Activated T-cell treated with anti-CD3 and anti-CD28 coated beads for 48 hours (primary cell): Measurements from ENCODE around the gene OXER1.

Source experiments
- DNase-seq: peaks from one replicate; pipeline ENCODE4 v3.0.0-alpha.2; 2020; ENCODE audit warnings: low read depth

OXER1 gene

DNA sequence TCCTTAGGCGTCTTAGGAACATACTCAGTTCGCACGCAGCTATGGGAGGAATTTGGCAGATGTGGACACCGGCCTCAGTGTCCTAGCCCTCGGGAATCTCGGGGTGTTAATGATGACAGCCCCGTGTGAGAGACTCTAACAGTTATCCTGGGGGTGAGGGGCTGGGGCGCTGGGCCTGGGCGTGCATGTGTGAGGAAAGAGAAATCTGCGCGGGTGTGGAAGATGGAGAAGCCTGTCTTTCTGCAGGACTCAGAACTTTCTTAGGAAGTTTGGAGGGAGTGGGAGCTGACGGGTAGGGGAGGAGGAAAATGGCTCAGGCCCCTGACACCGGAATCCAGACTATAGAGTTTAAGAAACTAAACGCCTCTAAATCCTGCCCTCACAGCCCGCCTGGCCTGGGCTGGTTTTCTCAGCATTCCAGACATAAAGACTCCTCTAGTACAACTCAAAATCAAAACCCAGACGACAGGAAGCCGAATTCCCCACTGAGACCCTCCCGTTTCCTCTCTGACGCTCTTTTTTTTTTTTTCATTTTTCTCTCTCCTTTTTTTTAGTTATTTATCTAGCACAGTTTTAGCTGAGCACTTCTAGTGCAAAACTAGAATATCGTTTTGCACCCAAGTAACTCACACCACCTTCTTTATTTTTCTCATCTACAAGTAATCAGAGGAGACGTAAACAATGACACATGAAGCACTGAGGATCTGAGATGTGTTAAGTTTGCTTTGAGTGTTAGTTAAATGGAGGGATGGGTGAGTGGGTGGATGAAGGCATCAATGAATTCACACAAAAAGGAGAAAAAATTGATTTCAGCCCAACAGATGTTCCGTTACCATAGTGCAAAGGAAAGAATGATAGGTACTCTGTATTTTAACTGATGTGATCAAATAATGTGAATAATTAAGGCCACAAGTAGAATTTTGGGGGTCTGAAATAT lies 29.7 kb upstream of the OXER1 start:
- no peak for DNase-seq

DNA sequence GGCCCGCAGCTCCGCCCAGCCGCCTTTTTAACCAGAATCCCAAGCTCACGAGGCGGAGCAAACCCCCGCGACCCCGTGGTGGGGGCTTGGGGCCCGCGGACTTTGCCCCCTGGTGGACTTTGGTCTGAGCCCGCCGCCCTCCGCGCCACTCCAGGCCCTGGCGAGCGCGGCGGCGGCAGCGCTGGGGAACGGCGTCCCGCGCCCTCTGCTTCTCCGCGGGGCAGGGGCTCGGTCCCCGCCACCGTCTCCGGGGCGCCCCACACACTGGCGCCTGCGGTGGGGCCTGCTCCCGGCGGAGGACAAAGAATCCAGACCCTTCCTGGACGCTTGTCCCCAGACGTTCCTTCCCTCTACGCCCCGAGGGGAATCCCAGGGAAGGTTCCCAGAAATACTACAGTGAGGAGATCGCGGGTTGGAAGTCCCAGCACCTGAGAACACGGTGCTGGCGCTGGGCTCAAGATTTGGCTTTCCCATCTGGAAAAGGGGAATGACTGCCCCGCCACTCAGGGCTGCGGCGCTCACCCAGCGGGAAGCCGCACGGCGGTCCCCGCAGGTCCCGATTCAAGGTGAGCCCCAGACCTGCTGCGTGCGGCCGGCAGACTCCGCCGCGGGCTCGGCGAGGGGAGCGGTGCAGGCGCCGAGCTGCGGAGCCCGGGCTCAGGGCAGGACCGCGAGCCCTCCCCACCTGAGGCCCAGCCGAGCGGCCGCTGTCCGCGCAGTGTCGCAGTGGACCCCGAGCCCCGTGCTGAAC lies 28.8 kb upstream of the OXER1 start, which contains the start of gene HAAO:
TSS of gene HAAO (minus strand) at position 1 of the 751 bp plus-strand sequence. CDS start 47 bp downstream, outside the sequence.
- DNase-seq, result no peak

DNA sequence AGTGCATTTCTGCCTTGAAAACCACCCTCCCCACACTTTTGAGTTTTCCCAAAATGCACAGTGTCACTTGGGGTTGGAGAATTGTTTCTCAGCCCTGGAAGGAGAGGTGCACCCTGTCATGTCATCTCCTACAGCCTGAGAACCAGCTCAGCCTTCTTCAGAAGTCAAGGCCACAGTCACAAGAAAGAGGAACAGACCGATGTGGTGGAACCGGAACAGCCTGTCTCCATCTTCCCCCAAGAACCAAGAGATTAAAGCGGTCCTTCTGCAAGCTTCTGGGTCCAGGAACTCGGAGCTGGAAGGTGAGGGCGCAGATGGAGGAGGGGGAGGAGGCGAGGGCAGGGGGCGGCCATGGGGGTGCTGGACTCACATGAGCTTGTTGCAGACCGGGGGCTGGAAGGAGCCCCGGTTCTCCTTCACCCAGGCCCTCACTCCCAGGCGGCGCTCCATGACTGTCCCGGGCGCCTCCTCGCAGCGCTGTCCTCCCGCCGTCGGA lies 28.2 kb upstream of the OXER1 start:
- no peak for DNase-seq

DNA sequence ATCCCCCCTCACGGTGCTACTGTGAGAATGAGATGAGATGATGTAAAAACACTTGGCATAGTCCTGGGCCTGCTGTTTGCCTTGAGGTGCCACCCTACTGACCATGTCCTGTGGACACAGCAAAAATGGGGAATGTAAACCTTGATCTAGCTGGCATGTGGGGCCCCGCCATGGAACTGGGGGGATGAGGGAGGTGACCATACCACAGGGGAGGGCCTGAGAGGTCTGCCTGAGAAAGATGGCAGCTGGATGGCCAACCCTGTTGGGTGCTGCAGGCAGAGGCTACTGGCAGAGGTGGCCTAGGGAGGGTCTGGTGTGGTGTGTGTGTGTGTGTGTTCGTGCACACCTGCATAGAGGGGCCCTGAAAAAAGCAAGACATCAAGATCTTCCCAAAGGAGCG lies 27.7 kb upstream of the OXER1 start:
- DNase-seq, result no peak

DNA sequence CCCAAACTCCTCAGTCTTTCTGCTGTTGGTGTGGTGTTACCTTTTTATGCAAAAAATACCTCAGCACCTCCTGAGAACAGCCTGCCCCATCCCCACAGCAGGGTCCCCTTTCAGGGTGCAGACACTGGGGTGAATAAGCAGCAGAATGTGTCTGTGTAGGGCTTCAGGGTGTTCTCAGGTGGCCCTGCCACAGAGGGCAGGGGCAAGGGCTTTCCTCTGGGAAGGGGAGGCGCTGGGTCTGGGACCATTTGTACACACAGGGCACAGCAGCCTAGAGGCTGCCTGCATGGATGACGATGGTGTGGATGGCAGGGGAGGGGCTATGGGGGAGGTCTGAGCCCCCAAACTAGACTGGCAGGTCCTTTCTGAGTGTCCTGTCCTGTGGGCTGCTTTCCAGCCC lies 25.8 kb upstream of the OXER1 start:
- no peak for DNase-seq

DNA sequence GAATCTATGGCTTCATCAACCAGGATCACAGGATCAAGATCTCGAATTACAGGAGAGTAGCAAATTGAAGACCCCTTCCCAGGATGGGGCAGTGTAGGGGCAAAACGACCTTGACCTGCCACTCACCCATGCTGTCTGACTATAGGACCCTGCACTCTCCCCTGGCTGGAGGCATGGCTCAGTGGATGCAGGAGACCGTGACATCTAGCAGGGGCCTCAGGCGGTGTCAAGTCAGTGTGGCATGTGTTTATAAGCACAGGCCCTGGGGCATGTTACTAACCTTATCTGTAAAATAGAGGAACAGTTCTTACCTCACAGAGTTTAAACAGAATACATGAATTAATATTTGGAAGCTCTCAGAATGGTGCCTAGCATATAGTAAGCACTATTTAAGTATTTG lies 24.9 kb upstream of the OXER1 start:
- DNase-seq, result no peak

DNA sequence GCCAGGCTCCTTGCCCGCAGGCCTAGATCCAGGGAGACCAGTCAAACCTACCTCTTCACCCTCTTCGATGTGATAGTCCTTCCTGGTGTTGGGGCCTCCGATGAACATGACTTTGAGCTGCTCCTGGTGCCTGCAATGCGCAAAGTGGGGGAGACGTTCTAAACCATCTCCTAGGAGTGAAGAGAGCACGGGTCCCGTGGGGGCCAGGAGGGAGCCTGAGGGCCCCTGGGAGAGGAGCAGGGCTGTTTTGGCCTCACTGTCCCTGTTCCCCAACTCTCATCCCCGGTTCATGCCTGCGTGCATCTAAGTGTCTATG lies 24.5 kb upstream of the OXER1 start:
- DNase-seq, result no peak

DNA sequence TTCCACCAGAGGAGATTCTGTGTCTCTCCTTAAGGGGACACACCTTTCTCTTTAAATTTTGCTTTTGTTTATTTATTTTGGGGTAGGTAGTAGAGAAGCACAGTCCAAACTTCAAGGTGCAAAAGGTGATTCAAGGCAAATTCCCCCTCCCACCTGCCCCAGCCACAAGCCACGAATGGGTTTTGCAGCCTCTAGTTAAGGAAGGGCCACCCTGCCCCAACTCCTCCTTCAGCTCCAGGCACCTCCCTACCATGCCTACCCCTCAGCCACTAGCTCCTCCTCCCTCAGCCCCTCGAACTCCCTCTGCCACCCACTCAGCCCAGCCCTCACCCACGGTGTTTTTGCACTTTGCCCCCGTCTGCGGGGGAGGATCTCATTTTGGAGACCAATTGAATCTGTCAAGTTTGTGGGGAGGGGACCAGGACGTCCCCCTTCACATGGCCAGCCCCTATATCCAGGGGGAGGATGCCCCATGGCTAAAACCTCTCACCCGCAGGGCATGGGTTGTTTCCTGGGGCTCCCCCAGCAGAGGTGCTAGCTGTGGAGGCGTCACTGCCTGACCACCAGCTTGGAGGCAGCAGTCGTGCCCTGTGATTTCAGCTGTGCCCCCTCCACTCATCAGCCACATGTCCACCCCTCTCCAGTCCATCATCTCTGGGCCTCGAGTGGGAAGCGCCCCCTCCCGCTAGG lies 24.0 kb upstream of the OXER1 start:
- DNase-seq, result no peak

DNA sequence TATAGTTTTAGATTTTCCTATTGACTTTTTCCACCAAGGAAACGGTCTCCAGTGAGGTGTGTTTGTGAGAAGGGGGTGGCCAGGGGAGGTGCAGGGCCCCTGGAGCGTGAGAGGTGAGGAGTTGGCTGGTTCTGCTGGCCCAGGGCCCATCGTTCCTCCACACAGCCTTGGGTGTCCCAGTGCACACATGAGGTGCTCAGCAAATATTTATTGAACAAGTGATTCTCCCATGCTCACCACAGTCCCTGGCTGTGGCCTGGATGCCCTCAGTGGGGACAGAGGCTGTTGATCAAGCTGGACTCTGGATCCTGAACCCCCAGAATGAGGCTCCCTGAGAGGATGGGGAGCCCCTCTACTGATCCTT lies 23.5 kb upstream of the OXER1 start:
- no peak for DNase-seq

DNA sequence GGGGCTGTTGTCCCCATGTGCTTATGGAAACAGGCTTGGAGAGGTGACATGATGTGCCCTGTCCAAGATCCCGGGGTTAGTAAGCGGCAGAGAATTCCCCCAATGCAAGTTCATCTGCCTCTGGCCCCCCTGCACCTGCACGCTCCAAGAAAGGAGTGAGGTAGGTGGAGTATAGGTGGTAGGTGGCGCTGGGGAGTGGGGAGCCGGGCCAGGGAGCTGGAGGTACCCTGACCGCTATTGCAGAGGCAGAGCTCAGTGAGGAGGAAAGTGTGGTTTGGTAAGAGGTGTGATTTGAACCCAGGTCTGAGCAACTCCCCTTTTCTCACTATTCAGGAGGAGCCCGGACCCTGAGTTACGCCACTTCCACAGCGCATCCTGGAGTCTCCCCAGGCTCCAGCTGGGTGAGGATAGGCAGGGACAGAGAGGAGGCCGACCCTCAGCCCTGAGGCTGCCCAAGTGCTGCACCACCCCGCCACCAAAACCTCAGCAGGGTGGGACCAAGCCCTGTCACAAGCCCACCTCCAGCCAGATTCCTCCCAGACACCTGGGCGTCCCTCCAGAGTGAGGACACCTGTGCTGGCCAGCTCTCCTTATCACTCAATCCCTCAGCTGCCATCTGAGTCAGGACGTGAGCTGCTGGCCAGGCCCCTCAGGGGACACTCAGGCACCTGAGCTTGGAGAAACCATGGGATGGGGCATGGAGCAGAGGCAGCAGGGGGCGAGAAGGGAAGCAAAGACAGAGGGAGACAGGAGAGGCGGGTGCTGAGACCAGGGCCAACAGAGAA lies 22.8 kb upstream of the OXER1 start:
- DNase-seq, result no peak

DNA sequence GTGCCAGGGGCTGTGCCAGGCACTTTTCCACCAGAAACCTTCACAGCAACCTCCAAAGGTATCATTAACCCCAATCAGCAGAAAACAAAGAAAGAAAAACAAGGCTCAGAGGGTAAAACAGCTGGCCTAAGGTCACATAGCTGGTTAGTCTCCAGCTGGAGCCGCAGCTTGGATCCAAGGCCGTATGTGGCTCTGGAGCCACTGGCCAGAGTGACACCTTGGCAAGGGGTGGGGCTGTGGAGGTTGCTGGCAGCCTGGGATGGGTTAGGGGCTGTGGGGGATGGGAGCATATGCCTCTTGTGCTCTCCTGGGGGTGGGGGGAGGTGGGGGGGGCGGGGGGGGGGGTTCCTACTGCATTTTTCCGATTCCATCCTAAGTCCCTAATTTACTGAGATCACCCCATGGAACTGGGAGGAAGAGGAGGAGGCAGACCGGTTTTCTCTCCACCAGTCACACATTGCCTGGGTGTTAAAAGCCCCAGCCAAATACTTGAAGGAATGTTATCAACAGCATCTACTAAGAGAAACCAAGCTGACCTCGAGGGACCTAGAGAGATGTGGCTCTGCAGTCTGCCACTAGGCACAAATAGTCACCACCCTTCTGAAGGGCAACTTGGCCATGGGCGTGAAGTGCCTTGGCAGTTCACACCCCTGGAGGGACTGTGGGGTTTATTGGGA lies 20.4 kb upstream of the OXER1 start:
- no peak for DNase-seq

DNA sequence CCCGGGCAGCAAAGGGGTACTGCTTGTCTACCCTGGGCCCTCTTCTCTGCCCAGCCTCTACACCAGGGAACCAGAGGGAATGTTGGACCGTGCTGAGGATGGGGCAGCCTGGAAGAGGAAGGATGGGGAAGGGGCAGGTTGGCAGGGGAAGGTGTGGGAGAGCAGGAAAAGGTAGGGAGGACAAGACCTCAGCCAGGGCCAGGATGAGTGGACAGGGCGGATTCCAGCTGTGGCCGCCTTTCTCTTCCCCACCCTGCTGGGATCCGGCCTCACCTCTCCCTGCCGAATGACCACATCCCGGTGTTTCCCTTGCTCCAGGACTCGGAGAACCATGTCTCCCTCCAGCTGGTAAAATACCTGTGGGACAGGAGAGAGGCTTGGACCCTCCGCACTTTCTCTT lies 19.6 kb upstream of the OXER1 start:
- no peak for DNase-seq

DNA sequence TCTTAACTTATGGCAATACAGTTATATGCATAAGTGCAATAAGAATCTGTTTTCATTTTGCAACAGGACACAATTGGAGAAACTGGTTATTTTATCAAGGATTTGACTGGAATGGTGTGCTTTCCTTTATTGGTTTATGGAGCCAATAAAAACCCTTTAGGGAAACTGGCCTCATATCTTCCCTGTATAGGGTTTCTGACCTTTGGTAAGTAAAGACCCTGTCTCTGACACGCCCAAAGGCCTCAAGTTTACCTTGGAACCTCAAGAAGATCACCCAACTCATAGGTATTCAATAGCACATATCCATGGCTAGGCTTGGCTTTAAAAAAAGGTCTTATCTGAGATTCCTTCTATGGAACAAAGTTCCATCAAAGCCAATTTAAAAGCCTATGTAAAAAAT lies 17.2 kb upstream of the OXER1 start:
- no peak for DNase-seq

DNA sequence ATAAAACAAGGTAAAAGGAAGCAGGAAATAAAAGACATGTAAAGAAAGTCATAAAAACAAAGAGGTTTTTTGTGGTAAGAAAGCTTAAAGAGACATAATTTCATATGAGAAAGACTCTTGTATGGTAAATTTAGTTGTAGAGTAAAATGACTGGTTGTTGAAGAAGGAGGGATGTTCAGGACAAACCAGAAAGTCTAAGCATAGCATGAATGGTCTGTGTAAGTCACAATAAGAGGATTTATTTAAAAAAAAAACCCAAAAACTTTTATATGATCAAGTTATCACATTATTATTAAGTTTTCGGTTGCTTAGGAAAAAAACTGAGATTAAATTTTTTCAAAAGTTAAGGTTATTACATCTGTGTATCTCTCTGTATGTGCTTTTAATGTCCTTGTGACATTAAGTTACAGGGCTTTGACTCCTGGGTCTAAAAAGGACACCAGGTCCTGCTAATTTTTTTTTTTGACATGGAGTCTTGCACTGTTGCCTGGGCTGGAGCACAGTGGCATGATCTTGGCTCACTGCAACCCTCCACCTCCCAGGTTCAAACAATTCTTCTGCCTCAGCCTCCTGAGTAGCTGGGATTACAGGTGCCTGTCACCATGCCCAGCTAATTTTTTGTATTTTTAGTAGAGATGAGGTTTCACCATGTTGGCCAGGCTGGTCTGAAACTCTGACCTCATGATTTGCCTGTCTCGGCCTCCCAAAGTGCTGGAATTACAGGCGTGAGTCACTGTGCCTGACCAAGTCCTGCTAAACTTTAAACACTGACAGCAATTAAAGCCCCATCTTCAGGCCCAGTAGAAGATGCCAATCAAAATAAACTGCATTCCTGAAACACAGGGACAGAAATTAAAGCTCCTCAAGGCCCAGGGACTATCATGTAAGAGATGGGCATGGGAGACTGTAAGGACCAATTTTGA lies 14.2 kb upstream of the OXER1 start:
- no peak for DNase-seq

DNA sequence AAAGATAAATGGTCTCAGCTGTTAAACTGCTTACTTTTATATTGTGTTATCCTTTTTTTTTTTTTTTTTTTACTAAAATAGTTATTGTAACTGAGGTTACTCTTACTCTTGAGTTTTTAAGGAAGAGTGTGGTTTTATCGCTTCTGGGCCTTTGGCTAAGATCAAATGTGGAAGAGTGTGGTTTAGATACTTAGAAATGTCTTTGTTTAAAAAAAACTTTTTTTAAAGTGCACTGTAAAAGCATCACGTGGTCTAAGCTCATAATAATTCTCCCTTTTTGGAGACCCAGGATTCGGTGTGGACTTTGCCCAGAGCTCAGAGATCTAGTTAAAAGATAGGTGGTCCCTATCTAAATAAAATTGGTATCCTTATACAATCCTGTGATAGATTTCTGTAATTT lies 11.9 kb upstream of the OXER1 start:
- no peak for DNase-seq

DNA sequence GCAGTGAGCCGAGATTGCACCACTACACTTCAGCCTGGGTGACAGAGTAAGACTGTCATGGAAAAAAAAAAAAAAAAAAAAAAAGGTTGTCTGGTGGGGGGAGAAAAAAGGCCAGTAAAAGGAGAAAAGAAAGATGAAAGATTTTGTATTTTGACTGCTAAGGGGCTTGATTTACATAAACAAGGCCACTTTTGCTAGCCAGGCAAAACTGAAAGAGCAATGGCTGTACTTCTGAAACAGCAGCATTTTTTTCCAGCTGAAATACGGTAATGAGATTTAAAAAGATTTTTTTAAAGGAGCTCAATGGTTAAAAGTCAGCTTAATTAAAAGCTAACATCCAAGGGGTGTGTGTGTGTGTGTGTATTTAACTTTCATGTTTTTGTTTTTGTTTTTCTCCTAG lies 11.3 kb upstream of the OXER1 start:
- no peak for DNase-seq

DNA sequence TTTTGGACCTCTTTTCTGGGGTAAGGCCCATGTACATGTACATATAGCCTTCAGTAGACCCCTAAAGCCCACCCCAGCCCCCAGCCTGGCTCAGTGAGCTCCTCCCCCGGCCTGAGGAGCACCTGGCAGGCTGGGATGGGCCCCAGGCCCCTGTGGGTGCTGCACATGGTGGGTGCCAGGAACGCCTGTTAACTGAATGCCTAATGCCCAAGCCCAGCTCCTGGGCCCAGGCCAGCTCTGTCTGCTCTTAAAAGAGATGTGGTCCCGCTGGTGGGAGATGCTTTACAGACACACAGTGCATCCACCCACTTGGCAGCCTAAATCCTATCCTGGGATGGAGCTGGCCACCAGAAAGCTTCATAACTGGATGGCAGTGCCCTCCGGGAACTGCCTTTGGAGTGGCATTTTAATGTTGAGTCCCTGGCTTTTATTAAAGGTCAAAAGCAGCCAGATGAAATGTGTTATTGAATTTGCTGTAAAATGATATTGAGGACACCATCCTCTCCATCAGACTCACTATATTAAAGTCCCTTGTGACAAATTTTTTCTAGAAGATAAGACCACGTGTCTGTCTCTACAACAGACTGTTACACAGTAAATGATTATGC lies 7.7 kb upstream of the OXER1 start:
- no peak for DNase-seq

DNA sequence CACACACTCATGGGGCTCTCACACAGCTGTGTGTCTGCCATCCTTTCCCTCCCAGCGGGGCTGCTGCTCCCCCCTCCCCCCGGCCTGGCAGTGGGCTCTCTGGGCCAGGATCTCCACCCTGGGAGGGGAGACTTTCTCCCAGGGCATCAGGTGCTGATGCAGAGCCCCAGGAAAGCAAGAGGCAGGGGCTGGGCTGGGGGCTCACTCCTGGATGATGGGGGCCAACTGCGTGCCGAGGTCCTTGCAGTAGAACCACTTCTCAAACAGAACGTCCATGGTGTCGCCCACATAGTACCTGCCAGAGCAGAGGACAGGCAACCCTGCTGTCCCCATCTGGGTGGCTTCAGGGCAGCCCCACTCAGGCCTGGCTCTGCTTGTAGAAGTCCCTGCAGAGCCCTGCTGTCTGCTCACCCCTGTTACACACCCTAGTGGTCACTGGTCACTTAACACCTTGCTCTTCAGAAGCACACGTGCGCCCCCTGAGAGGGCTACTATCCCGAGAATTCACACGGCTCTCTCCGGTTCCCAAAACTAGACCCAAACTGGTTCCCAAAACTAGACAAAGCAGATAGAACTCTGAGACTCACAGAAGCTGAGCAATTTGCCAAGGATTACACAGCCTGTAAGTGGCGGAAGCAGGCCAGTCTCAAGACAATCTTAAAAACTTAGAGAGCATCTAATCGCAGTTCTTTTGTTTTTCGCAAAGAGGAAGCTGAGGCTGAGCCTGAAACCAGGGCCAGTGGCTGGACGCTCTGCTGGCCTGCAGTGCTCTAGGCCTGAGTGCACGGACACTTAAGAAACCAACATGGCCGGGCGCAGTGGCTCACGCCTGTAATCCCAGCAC lies 6.6 kb upstream of the OXER1 start:
- DNase-seq, result no peak
